ENCODE data around the gene FAM174B.
"Not testable (repeated sequence)": the region's sequence is repeated elsewhere in the genome, so short reads cannot be mapped to it uniquely, and the experiment has no call there.

Gene FAM174B

DNA sequence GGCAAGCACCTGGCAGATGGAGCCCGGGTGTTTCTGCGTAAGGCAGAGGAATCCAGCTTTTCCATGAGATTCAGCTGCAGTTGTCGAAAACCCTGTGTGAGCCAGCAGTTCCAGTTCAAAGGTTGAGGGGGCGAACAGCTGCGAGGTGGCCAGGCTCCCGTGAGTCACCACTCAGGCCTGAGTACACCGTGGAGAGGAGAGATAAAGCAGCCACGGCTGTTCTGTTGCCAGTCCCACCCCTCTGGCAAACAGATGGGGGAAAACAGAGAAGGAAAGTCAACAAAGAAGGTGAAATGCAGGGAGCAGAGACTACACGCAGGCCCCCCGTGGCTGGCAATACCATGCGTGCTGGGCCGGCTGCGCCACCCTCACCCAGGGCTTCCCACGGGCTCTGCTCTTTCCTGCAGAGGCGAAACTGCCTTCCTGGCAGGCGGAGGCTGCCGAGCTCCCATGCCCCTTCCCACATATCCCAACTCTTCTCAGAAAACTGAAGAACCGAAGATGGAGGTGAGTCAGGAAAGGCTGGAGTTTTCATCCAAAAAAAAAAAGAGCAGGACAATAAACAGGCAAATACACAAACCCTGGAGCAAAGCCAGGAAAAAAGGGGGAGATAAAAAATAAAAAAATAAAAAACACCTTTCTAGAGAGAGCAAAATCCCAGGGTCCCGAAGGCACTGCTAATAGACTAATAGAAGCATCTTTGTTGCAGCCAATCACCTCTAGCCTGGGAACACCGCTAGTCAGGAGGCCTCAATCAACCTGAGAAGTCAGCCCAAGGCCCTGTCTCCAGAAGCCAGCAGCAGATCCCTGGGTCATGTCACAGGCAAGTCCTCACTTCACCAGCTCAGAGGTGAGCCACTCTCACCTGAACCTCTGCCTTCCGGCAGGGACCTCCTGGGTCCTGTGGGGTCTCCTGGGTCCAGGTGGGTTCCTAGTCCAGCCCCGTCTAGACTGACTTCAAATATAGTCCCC is 37.7 kb downstream of the FAM174B start:
- DNase-seq, result no peak

DNA sequence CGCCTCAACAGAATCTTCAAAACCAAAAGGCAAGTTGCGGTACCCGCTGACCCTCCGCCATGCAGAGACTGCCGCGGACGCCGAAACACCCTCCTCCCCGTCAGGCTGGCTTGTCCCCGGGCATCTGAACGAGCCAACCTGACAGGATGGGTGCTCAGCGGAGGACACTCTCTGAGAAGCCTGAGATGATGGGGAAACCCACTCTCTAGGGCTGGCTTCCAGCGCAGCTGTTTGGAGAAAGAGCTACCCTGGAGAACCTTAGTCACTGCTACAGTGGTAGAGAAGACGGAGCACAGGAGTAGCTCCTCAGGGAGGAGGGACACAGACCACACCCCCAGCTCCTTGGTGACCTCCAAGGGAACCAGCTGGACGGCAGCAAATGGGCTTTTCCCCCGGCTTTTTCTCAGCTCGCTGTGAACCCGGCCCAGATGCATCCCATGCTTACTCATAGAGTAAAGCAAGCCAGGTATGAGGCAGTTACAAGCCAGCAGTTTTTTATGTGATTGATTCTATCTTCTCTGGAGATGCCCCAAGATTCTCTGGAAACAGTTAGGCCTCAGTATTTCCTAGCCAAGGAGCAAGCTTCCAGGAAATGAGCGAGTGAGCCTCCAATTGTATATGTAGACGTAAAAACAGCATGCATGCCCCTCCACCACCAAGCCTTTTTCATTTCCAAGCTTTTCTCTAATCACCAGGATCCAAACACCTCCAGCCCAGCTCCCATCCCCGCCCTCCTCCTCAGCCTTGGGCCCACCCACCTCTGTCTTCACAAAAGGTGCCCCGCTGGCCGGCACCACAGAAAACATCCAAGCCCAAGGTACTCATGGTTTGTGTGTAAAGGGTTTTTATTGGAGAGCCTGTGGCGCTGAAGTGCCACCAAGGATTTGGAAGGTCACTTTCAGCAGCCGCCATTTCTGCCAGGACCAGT is 38.7 kb downstream of the FAM174B start:
- no peak for DNase-seq

DNA sequence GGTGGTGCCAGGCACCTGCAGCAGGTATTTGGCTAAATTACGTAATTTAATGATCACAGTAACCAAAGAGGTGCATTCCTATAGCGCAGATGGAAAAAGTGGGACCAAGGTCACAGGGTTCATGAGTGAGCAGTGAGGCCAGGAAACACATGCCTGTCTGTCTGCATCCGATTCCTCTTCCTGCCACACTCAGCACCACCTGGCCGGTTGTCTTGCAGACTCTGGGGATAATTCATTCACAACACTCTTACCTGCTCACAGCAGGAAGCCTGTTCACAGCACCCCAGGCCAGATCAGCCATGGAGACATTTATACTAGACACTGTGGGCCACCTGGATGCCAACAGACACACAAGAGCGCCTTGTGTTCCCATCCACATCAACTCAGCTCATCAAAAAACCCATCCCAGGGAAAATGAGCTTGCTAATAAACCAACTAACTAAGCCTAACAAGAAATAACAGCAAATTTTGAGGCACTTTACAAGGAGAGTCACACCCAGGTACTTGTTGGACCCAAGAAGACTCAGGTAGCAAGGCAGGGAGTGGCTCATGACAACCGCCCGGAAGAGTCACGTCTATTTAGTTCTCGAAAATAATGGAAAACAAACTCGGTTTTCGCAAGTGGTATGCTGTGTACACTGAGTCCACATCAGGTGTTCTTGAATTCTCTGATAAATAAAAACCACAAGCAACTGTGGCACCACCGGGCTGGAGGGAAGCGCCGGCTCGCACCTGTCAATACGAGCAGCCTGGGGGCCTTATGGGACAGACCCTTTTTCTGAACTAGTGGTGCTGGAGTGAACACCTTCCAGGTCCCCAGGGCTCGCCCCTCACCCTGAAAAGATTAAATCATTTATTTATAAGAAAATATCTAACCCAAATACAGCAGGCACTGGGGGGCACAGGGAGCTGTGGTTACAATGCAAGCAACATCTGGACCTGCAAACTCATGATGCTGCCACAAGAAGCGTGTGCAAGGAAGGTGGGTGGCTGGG is 40.5 kb downstream of the FAM174B start:
- DNase-seq, result no peak

DNA sequence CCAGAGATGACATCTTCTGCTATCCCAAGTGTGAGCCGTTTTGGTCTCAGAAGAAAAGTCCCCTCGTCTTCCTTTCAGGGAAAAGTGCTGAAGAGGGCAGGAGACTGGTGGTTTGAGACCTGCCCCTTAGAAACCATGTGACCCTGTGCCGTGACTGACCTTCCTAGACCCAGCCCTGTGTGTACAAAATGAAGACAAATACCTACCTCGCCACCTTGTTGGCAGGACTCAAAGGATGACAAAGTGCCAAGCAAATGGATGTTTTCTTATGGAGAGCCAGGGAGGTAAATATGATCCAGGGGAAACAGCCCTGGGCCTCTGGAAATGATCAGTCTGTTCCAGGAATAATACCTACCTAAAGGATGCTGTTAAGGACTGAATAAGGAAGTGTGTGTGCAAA is 41.3 kb downstream of the FAM174B start:
- DNase-seq, result no peak

DNA sequence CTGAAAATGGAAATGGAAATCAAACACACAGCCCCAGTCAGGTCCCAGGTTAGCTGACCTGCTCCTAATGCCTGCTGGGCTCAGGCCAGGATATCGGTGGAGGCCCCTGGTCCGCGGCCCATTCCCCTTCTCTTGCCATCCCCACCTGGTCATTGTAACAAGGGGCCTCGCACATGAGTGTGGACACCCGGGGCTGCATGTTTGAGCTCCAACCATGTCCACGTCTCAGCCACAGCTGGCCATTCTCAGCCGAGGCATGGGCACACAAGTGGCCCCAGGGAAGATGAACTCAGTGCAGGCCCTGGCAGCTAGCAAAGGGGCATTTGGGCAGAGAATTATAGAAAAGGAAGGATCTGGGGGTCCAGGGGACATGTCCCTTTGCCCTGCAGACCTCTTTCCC is 41.7 kb downstream of the FAM174B start:
- no peak for DNase-seq

DNA sequence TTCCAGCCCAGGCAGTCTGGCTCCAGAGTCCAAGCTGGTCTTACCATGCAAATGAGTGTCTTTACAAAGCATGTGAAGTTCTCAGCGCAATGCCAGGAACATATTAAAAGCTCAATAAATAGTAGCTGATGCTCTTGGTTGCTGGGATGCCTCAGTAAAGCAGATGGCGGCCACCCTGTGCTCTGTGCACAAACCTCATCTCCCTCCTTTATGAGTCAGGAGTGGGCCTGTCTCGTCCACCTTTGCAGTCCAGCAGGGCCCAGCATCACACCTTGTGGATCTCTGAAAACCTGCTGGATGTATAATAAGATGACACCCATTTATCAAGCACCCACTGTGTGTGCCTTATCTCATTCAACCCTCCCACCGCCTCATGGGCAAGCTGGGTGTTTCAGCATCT is 42.7 kb downstream of the FAM174B start:
- no peak for DNase-seq

DNA sequence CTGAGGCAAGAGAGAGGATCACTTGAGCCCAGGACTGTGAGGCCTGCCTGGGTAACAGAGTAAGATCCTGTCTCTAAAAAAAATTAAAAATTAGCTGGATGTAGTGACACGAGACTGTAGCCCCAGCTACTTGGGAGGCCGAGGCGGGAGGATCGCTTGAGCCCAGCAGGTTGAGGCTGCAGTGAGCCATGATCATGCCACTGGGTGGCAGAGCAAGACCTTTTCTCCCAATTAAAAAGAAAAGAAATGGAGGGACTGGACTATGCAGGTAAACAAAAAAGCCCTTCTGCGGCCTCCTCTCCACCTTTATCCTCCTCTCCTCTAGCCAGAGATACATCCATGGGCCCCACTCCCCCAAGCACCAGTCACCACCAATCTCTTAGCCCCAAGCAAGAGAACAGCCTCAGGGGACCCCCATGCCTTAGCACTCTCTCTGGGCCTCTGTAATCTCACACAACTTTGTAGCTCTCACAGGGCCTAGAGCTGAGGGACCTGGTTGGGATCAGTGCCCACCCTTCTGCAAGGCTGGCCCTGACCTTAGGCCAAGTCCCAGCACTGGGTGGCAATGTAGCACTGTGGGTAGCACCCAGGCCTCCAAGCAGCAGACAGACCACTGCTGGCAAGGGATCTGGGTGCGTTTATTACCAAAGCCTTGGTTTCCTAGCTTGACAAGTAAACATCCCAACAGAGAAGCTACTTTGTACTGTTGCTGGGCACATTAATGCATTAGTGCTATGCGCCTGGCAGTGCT is 43.4 kb downstream of the FAM174B start:
- DNase-seq, result no peak

DNA sequence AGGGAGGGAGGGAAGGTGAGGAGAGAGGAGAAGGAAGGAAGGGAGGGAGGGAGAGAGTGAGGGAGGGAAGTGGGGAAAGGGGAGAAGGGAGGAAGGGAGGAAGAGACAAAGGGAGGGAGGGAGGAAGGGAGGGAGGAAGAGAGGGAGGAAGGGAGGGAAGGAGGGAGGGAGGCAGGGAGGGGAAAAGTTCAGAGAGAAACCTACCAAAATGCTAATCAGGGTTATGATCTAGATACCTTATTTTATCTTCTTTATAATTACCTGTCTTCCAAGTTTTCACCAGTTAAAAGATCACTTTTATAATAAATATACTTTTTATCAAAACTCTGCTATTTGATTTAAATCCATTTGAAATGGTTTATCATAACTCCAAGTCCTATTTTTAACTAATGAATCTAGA is 44.4 kb downstream of the FAM174B start:
- DNase-seq, result no peak

DNA sequence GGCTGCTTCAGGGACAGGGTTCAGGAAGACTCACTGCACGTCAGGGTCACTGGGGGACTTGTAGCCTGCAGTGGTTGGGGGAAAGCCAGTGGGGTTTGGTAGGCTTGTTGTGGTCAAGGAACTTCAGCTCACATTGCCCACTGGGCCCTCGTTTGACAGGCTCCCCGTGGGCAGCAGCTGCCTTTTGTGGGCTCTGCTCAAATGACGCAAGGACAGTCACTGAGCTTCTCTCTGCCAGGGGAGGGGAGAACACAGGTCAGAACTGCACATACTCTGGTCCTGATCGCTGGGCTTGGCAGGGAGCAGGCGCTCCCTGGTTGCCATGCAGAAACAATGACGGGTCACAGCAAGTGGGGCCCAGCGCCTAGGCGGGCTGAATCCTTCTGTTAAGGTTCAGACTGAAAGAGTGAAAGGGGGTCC is 45.5 kb downstream of the FAM174B start:
- DNase-seq, result no peak

DNA sequence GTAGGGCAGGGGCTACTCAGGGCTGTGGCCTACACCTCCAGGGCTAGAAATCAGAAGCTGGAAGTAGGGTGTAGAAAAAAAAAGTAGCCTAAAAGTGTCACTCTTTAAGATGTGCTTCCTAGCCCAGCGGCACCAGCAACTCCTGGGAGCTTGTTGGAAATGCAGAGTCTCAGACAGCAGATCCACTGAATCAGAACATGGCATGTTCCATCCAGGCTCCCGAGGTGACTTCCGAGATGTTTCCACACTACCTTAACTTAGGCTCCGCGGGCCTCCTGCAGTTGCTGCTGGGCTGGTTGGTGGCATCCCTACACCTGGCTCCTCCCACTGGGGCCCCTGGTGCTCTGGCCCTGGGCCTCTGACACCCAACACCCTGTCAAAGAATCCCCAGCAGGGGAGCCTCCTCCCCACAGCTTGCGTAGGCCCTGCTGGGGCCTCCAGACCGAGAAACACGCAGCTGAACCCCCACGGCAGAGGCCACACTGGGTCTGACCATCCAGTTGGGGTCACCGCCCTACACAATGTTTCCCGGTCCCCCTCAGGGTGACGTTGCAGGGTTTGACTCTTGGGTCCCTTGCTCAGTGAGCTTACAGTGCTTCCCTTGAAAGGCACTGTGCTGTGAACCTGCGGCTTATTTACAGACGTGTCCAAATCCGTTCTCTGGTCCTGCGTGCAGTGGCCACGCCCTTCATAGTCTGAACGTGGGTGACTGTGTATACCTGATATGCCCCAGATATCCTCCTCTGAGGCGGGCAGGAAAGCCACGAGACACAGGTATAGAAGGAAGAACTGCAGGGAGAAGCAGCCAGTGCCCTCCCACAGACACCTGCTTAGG is 46.5 kb downstream of the FAM174B start:
- no peak for DNase-seq

DNA sequence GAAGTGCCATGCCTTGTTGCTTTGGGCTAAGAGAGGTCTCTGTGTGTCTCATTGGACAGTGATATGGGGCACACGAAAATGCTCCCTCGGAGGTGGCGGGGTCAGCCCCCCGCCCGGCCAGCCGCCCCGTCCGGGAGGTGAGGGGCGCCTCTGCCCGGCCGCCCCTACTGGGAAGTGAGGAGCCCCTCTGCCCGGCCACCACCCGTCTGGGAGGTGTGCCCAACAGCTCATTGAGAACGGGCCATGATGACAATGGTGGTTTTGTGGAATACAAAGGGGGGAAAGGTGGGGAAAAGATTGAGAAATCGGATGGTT is 48.8 kb downstream of the FAM174B start:
- not testable (repeated sequence) for DNase-seq

DNA sequence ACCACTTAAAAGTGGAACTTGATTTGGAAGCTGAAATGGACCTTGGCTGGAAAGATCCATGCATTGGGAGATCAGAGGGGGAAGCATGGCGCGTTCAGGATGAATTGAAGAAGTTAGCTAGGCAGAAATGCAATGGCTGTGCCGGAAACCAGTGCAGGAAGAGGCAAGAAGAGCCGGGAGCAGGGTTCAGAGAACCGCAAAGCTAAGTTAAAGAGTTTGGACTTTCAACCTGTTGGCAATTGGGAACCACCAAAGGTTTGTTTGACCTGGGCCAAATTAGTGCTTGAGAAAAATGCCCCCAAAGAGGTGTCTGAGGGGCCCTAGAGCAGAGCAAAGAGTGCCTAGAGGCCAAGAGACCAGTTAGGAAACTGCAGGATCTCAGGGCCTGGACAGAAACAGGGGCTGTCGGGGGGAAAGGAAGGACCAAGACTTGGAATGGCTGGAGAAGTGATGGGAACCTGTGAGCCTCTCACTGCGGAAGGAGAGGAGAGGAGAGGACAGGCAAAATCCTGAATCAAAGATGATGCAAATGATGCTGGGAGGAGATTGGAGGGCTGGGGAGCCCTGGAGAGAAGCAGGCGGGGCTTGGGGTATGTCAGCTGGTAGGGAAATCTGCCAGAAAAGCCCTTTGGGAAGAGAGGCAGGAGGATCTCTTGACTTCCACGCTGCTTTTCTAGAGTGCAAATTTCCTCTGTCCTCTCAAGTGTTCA is 49.3 kb downstream of the FAM174B start:
- DNase-seq, result no peak

DNA sequence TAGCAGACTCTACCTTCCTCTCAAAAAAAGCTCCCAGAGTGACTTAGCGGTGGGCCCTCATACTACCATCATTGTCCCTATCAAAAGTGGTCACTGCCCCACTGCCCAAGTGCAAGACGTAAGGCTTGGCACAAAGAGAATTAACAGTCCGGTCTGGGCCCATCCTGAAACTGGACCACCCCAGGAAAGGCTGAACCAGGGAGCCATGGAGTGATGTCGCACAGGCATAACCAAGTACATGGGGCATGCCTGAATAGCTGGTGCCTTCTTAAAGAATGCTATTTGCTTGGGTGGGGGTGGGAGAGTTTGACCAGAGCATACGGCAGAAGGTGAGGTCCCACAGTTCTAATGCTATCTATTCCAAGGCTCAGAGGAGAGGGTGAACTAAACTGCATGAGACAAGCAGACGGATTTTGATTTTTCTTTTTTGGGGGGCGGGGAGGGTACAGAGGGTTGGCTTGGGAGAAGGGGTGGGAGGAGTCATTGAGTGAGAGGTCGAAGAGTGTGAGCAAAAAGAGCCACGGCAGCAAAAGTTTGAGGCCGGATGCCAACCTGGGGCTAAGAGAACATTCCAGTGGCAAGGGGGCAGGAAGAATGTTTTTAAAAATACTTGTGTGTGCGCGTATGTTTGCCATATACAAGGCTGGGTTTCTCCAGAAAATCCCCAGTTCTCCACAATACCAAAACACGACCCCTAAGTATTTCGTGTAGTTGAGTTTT is 50.2 kb downstream of the FAM174B start:
- DNase-seq, result no peak

DNA sequence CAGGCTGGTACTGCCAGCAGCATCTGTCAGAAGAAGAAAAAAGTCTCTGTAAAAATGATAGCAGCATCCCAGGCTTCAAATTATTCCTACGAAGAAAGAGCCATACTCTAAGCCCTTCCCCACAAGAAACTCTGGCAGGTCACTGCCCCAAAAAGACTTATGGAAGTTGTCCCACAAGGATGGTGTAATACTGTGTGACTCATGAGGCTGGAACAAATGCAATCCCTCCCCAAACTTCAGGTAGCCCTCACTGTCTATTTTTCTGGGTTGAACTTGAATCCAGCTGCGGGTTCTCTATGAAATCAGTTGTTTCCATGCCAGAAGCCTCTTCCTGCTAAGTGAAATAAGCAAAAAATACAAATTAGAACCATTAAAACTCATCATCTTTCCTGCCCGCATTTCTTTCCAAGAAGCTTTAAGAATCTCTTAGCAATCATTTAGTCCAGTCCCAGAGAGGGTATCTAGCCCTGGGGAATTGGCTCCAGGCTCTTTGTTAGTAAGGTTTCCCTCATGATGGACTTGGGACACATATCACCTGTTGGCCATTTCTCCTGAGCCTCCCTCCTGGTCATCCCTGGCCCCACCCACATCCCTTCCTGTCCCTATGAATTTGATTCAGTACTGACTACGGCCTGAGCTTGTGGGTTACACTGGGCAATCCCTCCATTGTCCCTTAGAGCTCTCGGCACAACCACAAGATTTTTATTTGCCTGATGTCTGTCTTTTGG is 51.7 kb downstream of the FAM174B start:
- DNase-seq, result no peak

DNA sequence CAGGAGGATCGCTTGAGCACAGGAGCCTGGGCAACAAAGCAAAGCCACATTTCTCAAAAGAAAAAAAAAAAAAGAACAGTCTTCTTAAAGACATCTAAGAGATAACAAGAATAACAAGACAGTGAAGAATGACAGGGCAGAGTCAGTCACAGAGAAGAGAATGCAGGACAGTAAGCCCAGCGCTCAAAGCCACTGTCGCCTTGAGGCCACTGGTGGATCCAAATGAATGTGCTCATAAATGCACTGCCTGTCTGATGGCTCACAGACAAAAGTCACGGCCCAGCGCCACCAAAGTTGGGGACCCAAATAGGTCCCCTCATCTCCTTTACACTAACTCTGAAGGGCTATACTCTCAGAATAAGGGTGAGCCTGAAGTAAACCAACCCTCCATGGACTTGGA is 52.3 kb downstream of the FAM174B start:
- no peak for DNase-seq

DNA sequence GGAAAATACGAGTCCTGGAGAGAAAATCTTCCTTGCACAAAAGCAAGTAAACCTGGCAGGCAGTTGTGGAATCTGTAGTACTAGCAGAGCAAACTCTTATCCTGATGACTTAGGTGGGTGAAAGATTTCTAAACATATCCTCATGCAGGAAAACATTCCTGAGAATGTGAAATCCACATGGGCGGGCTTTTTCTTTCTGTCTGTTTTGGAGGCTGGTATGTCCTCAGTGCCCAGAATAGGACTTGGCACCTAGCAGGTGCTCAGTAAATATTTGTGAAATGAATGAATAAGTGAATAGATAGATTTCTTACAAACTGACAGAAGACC is 53.3 kb downstream of the FAM174B start:
- no peak for DNase-seq

DNA sequence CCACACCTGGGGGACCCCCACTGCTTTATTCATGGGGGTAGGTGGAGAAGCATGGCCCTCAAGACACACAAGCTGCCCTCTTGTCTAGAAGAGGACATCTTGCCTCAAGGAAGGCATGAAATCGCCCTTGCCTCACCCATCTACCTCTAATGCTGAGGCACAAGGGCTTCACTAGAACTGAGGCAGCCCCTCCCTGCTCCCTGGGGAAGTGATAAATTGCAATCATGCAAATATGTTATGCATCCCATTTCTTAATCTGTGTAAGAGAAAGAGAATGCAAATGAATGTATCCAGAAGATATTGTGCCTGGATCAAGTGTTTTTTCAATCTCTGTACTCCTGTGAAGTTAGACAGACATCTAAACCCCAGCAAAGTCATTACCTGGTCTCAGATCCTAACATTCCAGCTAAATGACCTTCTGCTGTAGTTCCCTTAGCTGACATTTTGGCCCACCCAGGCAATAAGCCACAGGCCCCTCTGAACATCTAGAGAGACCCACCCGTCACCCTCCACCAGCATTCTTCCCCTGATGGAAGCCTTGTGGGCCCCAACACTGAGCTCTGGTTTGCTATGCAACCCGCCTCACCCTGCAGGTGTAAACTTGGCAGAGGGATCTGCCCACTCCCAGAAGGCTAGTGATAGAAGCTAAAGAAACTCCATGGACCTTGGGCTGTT is 53.8 kb downstream of the FAM174B start:
- no peak for DNase-seq

DNA sequence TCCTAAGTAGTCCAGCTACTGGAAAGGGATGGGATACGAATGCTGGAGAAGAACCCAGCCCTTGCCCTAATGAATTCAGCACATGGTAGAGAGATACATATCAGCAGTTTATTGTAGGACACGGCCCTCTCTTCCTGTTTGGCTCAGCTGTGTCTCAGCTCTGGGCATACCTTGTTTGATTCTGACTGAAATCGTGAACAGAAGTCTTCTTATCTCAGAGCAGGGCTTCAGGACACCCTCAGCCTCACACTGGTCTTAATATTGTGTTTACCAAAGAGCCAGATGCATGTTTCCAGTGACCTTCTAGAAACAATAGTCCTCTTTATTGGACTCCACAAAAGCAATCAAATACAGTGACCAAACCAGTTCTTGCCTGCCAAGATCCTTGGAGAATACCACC is 54.7 kb downstream of the FAM174B start:
- DNase-seq, result no peak
